HG03175 (cell line): ENCODE data around the gene FAM118B.

ENCODE experiments used
- ATAC-seq: cut with Tn5 transposase; IDR thresholded peaks from one replicate; pipeline ENCODE4 v1.9.1; 2021; ENCODE audit warnings: mild to moderate bottlenecking, moderate library complexity; ENCODE audit not compliant: unreplicated experiment

Gene FAM118B

GRCh38 chr11:126211236-126212088, at the start of gene FAM118B, which contains the start of gene RPUSD4:
Gene FAM118B (plus strand): TSS chr11:126211782. CDS start chr11:126235002, 23,220 bp downstream.
Gene RPUSD4 (minus strand): TSS chr11:126211650. CDS start chr11:126211638, 12 bp downstream.
- ATAC-seq, result peak; percentile 97

- ATAC-seq, result no peak
Observed at GRCh38 chr11:126162306-126163030, 49.1 kb upstream of the FAM118B start.

- no peak for ATAC-seq
Observed at GRCh38 chr11:126163074-126163700, 48.4 kb upstream of the FAM118B start.

- ATAC-seq, result no peak
Observed at GRCh38 chr11:126163779-126164178, 47.8 kb upstream of the FAM118B start.

GRCh38 chr11:126164781-126165180, 46.8 kb upstream of the FAM118B start:
- ATAC-seq, result no peak

GRCh38 chr11:126165311-126165720, 46.3 kb upstream of the FAM118B start:
- ATAC-seq, result no peak

GRCh38 chr11:126165757-126166156, 45.8 kb upstream of the FAM118B start:
- ATAC-seq, result no peak

GRCh38 chr11:126166413-126166812, 45.2 kb upstream of the FAM118B start:
- no peak for ATAC-seq

- no peak for ATAC-seq
Observed at GRCh38 chr11:126167488-126167887, 44.1 kb upstream of the FAM118B start.

- no peak for ATAC-seq
Observed at GRCh38 chr11:126169291-126169690, 42.3 kb upstream of the FAM118B start.

GRCh38 chr11:126172596-126173038, 39.0 kb upstream of the FAM118B start:
- ATAC-seq, result no peak

- no peak for ATAC-seq
Observed at GRCh38 chr11:126173257-126173656, 38.3 kb upstream of the FAM118B start.

- no peak for ATAC-seq
Observed at GRCh38 chr11:126174816-126175215, 36.8 kb upstream of the FAM118B start.

GRCh38 chr11:126175393-126175792, 36.2 kb upstream of the FAM118B start:
- no peak for ATAC-seq

- no peak for ATAC-seq
Observed at GRCh38 chr11:126176853-126177470, 34.6 kb upstream of the FAM118B start.

GRCh38 chr11:126181939-126182730, 29.4 kb upstream of the FAM118B start:
- ATAC-seq, result peak; percentile 62

GRCh38 chr11:126182787-126183445, 28.7 kb upstream of the FAM118B start:
- ATAC-seq, result no peak

- no peak for ATAC-seq
Observed at GRCh38 chr11:126185259-126186024, 26.1 kb upstream of the FAM118B start.
